Effector memory CD8-positive, alpha-beta T cell (primary cell): ENCODE data around the gene DYRK3.

Experiments used
- ATAC-seq: fragments of 150-1000 bp; cut with Tn5 transposase; replicated peaks from 2 replicates; pipeline ENCODE4 v1.10.0; 2021; ENCODE audit warnings: mild to moderate bottlenecking, moderate library complexity
- DNase-seq, 3 experiments: peaks; one replicate each; pipeline ENCODE4 v3.0.0; 2021
- H3K27ac Mint-ChIP-seq, 2 donors: one replicate each; pipeline ENCODE4 v1.8.0; 2022; ENCODE audit warnings: mild to moderate bottlenecking in 2 of 2, mixed read lengths in 2 of 2, moderate library complexity in 2 of 2
- H3K27me3 Mint-ChIP-seq, 2 donors: one replicate each; pipeline ENCODE4 v1.8.0; 2022; ENCODE audit warnings: mixed read lengths in 2 of 2
- H3K36me3 Mint-ChIP-seq: one replicate; pipeline ENCODE4 v1.8.0; 2022; ENCODE audit warnings: mild to moderate bottlenecking, moderate library complexity, mixed read lengths; ENCODE audit not compliant: insufficient read depth
- H3K4me1 Mint-ChIP-seq, 2 donors: one replicate each; pipeline ENCODE4 v1.8.0; 2022; ENCODE audit warnings: low read depth in 2 of 2, mixed read lengths in 2 of 2
- H3K4me3 Mint-ChIP-seq, 2 donors: one replicate each; pipeline ENCODE4 v1.8.0; 2022; ENCODE audit warnings: mild to moderate bottlenecking in 2 of 2, mixed read lengths in 2 of 2, moderate library complexity in 2 of 2
- H3K9me3 Mint-ChIP-seq, 2 donors: one replicate each; pipeline ENCODE4 v1.8.0; 2022; ENCODE audit warnings: mixed read lengths in 2 of 2
- total RNA-seq, 9 experiments: gene quantifications; one replicate each; lab custom pipeline; 2026; lab: John Stamatoyannopoulos, UW

DYRK3 gene
- 3.6 to 28.6 (median 10.1) reads per million in 9 experiments for total RNA-seq

GRCh38 chr1:206635080-206635977 lies at the start of gene DYRK3:
Gene DYRK3 (plus strand): TSS chr1:206635536. CDS start chr1:206635704, 168 bp downstream.
- Mint-ChIP-seq H3K4me1 (peaks cover 13 to 16% of the 10 kb centered on the region in 2 donors), H3K9me3 (no peaks in the 10 kb centered on the region), H3K27ac (peak within 1 kb of the TSS; percentile 68 to 87), H3K4me3 (peak within 1 kb of the TSS; percentile 86 to 91), H3K36me3 (peaks cover 15% of the 10 kb centered on the region), H3K27me3 (peaks cover 18 to 27% of the 10 kb centered on the region in 2 donors)
- peak; percentile 94 for ATAC-seq
- peak; percentile 83 to 87 (median 86) for DNase-seq

- no peak overlapping the region for H3K4me3 Mint-ChIP-seq
- no peak for ATAC-seq
- peak overlapping the region; percentile 46 to 98 for H3K27ac Mint-ChIP-seq
- H3K36me3 Mint-ChIP-seq, result peaks cover 94% of the 10 kb centered on the region
- no peaks in the 10 kb centered on the region for H3K9me3 Mint-ChIP-seq
- peaks cover 41 to 56% of the 10 kb centered on the region in 2 donors for H3K4me1 Mint-ChIP-seq
- DNase-seq, result no peak
- H3K27me3 Mint-ChIP-seq, result no peaks in the 10 kb centered on the region
Measured at GRCh38 chr1:206586501-206587445, 48.6 kb upstream of the DYRK3 start.

GRCh38 chr1:206587904-206588303 lies 47.4 kb upstream of the DYRK3 start:
- no peaks in the 10 kb centered on the region for H3K27me3 Mint-ChIP-seq
- H3K27ac Mint-ChIP-seq, result peak overlapping the region; percentile 65 to 87
- no peaks in the 10 kb centered on the region for H3K9me3 Mint-ChIP-seq
- peaks cover 98% of the 10 kb centered on the region for H3K36me3 Mint-ChIP-seq
- H3K4me1 Mint-ChIP-seq, result peaks cover 45 to 56% of the 10 kb centered on the region in 2 donors
- H3K4me3 Mint-ChIP-seq, result no peak overlapping the region
- DNase-seq (no peak), ATAC-seq (no peak)

GRCh38 chr1:206588492-206588891 lies 46.8 kb upstream of the DYRK3 start:
- Mint-ChIP-seq H3K4me1 (peaks cover 39 to 53% of the 10 kb centered on the region in 2 donors), H3K4me3 (peak overlapping the region in 1 of 2 donors; percentile 1), H3K36me3 (peaks cover 98% of the 10 kb centered on the region), H3K27me3 (no peaks in the 10 kb centered on the region), H3K9me3 (no peaks in the 10 kb centered on the region), H3K27ac (peak overlapping the region; percentile 65 to 87)
- DNase-seq, result no peak
- no peak for ATAC-seq

GRCh38 chr1:206589206-206589605 lies 46.1 kb upstream of the DYRK3 start:
- Mint-ChIP-seq H3K27ac (peak overlapping the region; percentile 87 to 92), H3K27me3 (no peaks in the 10 kb centered on the region), H3K36me3 (peaks cover 95% of the 10 kb centered on the region), H3K9me3 (no peaks in the 10 kb centered on the region), H3K4me1 (peaks cover 34 to 51% of the 10 kb centered on the region in 2 donors), H3K4me3 (no peak overlapping the region)
- no peak for ATAC-seq
- no peak for DNase-seq

- H3K4me3 Mint-ChIP-seq, result peak overlapping the region; percentile 42 to 56
- ATAC-seq (peak; percentile 94), DNase-seq (peak; percentile 21 to 42 (median 41))
- H3K36me3 Mint-ChIP-seq, result peaks cover 90% of the 10 kb centered on the region
- peak overlapping the region; percentile 87 to 92 for H3K27ac Mint-ChIP-seq
- H3K4me1 Mint-ChIP-seq, result peaks cover 31 to 48% of the 10 kb centered on the region in 2 donors
- no peaks in the 10 kb centered on the region for H3K27me3 Mint-ChIP-seq
- H3K9me3 Mint-ChIP-seq, result no peaks in the 10 kb centered on the region
Measured at GRCh38 chr1:206590025-206590758, 45.1 kb upstream of the DYRK3 start.

- H3K4me3 Mint-ChIP-seq, result no peak overlapping the region
- peak overlapping the region; percentile 87 to 92 for H3K27ac Mint-ChIP-seq
- no peaks in the 10 kb centered on the region for H3K27me3 Mint-ChIP-seq
- DNase-seq, result no peak
- no peak for ATAC-seq
- peaks cover 30 to 47% of the 10 kb centered on the region in 2 donors for H3K4me1 Mint-ChIP-seq
- peaks cover 90% of the 10 kb centered on the region for H3K36me3 Mint-ChIP-seq
- H3K9me3 Mint-ChIP-seq, result no peaks in the 10 kb centered on the region
Measured at GRCh38 chr1:206591226-206591625, 44.1 kb upstream of the DYRK3 start.

- Mint-ChIP-seq H3K9me3 (no peaks in the 10 kb centered on the region), H3K36me3 (peaks cover 88% of the 10 kb centered on the region), H3K4me1 (peaks cover 29 to 43% of the 10 kb centered on the region in 2 donors), H3K4me3 (no peak overlapping the region), H3K27me3 (no peaks in the 10 kb centered on the region), H3K27ac (peak overlapping the region; percentile 87 to 92)
- DNase-seq, result no peak
- no peak for ATAC-seq
Measured at GRCh38 chr1:206591696-206592095, 43.6 kb upstream of the DYRK3 start.

- no peak for ATAC-seq
- H3K27ac Mint-ChIP-seq, result peak overlapping the region; percentile 5 to 47
- peaks cover 88% of the 10 kb centered on the region for H3K36me3 Mint-ChIP-seq
Measured at GRCh38 chr1:206593351-206593925, 41.9 kb upstream of the DYRK3 start.

GRCh38 chr1:206595581-206596318 lies 39.6 kb upstream of the DYRK3 start:
- ATAC-seq (no peak), DNase-seq (no peak)
- H3K27ac Mint-ChIP-seq, result peak overlapping the region in 1 of 2 donors; percentile 77
- no peak overlapping the region for H3K4me3 Mint-ChIP-seq
- H3K9me3 Mint-ChIP-seq, result no peaks in the 10 kb centered on the region
- no peaks in the 10 kb centered on the region for H3K27me3 Mint-ChIP-seq
- H3K4me1 Mint-ChIP-seq, result peaks cover 17 to 21% of the 10 kb centered on the region in 2 donors
- peaks cover 74% of the 10 kb centered on the region for H3K36me3 Mint-ChIP-seq

More at GRCh38 chr1:206593351-206593925, 41.9 kb upstream of the DYRK3 start:
- DNase-seq, result no peak
- Mint-ChIP-seq H3K4me1 (peaks cover 29 to 42% of the 10 kb centered on the region in 2 donors), H3K4me3 (no peak overlapping the region), H3K9me3 (no peaks in the 10 kb centered on the region), H3K27me3 (no peaks in the 10 kb centered on the region)

GRCh38 chr1:206596319-206596666 lies 39.0 kb upstream of the DYRK3 start:
- Mint-ChIP-seq H3K27ac (peak overlapping the region; percentile 77), H3K27me3 (no peaks in the 10 kb centered on the region), H3K9me3 (no peaks in the 10 kb centered on the region), H3K4me3 (no peak overlapping the region), H3K4me1 (peaks cover 15 to 16% of the 10 kb centered on the region in 2 donors), H3K36me3 (peaks cover 74% of the 10 kb centered on the region)
- no peak for DNase-seq
- no peak for ATAC-seq

GRCh38 chr1:206600527-206600926 lies 34.8 kb upstream of the DYRK3 start:
- DNase-seq, result no peak
- no peaks in the 10 kb centered on the region for H3K27me3 Mint-ChIP-seq
- no peak overlapping the region for H3K4me3 Mint-ChIP-seq
- ATAC-seq, result no peak
- H3K36me3 Mint-ChIP-seq, result peaks cover 74% of the 10 kb centered on the region
- no peak overlapping the region for H3K27ac Mint-ChIP-seq
- no peaks in the 10 kb centered on the region for H3K9me3 Mint-ChIP-seq
- H3K4me1 Mint-ChIP-seq, result peaks cover 0 to 3% of the 10 kb centered on the region in 2 donors
